SH-SY5Y (cell line): ENCODE results near the gene TBX21.

Source experiments
- GATA2 ChIP-seq: IDR thresholded peaks from 2 replicates; pipeline ENCODE4 v1.6.1; 2011; ENCODE audit warnings: mild to moderate bottlenecking, low read depth, low read length
- GATA3 ChIP-seq: IDR thresholded peaks from 2 replicates; pipeline ENCODE4 v1.6.1; 2011; ENCODE audit warnings: low read depth, mild to moderate bottlenecking, low read length, moderate library complexity

- TF ChIP-seq GATA3 (no peak), GATA2 (no peak)
Measured at GRCh38 chr17:47742319-47743181, 9.5 kb downstream of the TBX21 start.
